HPDE6-E6E7 (cell line): ENCODE data around the gene SMARCD2.

Source experiments
- DNase-seq: peaks from one replicate; pipeline ENCODE4 v3.0.0; 2011; ENCODE audit warnings: missing footprints; ENCODE audit errors: extremely low spot score

The SMARCD2 gene

DNA sequence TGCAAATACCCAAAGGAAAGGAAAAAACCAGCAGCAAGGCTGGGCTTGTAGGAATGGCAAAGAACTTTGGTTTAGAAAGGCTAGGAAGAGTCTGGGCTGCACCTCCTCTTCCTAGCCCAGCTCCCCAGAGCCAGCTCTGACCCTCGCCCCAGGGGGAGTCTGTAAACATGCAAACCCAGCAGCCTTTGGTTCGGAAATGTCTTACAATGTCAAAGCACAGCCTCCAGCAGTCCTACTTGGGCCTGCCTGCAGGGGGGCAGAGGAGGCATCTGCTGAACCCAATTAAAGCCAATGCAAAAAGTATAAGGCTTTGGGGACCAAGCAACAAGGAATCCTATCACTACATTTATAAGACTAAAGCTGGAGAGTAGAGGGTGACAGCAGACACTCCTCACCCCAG, 10.0 kb downstream of the SMARCD2 start:
- DNase-seq = no peak

DNA sequence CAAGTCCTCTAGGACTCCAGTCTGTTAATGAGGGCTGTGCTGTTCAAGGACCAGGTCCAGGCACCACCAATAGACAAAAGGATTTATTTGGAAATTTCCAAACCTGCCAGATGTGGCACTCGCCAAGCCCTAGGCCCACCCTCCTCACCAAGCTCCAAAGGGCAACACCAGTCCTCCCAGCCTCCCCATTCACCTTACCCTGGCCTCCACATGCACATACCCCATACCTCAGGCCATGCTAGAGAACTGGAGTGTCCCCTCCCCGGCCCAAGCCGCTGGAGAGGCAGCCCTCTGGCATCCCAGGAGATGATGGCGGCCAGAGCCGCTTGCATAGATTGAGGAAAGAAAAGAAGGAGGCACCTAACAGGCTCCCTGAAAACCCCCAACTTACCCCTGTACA, 10.5 kb downstream of the SMARCD2 start:
- no peak for DNase-seq

DNA sequence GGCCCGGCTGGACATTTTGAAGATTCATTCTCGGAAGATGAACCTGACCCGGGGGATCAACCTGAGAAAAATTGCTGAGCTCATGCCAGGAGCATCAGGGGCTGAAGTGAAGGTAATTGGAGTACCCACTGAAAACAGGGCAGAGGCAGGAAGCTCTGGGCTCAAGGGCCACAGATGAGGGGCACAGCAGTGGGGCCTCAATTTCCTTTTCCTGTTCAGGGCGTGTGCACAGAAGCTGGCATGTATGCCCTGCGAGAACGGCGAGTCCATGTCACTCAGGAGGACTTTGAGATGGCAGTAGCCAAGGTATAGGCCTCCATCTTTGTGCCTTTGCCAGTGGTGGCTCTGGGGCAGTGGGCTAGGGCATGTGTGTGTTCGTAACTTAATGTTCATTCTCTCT, 11.0 kb downstream of the SMARCD2 start:
- DNase-seq = no peak

DNA sequence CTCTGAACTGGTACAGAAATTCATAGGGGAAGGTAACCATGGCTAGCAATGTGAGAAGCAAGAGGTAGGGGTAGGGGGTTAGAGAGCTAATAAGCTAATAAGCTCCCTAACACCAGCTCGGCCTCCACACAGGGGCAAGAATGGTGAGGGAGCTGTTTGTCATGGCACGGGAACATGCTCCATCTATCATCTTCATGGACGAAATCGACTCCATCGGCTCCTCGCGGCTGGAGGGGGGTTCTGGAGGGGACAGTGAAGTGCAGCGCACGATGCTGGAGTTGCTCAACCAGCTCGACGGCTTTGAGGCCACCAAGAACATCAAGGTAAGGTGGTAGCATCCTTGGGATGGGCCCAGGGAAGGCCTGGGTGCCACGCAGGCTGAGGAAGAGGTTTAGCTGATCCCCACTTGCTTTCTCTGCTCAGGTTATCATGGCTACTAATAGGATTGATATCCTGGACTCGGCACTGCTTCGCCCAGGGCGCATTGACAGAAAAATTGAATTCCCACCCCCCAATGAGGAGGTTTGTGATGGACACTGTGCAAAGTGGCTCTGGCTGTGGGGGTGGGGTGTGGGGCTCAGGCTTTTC, 11.5 kb downstream of the SMARCD2 start:
- no peak for DNase-seq

DNA sequence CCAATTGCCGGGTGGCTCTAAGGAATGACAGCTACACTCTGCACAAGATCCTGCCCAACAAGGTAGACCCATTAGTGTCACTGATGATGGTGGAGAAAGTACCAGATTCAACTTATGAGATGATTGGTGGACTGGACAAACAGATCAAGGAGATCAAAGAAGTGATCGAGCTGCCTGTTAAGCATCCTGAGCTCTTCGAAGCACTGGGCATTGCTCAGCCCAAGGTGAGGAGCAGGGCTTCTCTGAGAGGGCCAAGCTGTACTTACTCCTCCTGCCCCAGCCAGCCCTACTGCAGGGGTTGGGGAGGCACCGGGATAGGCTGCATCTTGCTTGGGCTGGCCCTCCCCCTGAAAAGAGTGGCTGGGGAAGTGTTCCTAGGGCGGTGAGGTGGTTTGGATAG, 12.2 kb downstream of the SMARCD2 start:
- no peak for DNase-seq

DNA sequence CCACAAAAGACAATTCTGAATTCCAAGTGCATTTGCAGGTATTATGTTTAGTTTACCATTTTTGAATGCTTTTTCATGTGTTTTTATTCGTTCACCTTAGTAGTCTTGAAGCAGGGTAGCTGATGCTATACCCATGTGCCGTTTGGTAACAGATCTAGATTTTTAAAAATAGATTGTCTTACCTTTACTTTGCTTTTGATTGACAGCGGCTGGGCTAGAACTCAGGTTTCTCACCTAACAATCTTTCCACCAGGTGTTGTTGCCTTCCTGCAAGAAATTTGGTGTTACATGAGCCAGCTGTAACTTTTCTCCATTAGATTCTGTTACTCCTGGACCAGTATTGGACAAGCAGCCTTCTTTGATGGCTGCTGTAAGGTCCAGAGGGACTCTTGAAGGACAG, 13.5 kb downstream of the SMARCD2 start:
- no peak for DNase-seq

DNA sequence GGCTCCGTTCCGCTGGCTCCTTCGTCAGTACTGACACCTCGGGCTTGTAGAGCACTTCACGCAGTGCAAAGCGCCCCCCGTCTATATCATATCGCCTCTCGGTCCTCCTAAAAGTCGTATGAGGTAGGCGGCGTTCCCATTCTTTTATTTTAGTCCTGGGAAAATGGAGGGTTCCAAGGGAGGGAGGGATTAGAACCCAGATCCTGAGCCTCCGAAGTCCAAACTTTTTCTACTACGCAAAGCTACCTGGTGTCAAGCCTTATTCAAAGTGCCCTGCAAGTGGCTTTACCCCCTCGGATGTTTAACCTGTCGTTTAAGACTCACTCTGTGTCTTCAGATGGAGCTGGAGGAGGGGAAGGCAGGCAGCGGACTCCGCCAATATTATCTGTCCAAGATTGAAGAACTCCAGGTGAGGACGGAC, 14.7 kb downstream of the SMARCD2 start:
- no peak for DNase-seq

DNA sequence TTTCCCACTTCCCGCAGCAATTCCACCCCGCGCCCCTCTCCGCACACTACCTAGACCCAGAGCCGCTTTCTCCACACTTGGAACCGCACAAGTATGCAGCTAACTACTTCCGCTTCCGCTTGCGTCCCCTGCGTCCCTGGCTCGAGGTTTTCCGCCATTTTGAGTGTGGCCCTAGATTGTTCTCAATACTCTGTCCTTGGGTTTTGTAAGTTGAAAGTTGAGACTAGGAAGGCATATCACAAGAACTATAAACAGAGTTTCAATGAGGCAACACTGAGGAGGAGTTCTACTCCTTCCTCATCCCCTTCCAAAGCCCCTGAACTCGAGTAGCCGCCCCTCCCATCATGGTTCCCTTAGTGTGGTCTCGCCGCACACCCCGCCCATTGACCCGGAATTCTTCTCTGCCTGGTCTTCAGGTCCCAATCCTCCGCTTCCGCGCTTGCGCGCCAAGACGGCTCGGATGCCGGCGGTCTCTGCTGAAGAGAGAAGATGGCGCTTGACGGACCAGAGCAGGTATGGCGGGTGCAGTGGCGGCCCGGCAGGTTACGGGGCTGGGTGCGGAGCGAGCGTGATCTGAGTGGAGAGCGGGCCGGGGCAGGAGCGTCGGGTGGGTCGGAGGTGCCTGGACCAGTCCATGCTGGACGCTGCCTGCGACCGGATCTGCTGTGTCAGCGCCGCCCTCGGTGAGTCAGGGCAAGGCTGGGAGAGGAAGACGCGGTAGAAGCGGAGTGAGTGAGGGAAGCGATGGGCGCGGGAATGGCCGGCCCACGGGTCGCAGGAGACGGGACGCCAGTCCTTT, 15.3 kb downstream of the SMARCD2 start, which contains the start of the genes FTSJ3 and PSMC5:
Gene FTSJ3, minus strand, starts transcription at position 662 of the 799 bp plus-strand sequence. CDS start 761 bp downstream, outside the sequence.
Gene PSMC5, plus strand, starts transcription at position 430 of the 799 bp plus-strand sequence. Its CDS starts 60 bp downstream, at position 490.
- peak; percentile 98 for DNase-seq

DNA sequence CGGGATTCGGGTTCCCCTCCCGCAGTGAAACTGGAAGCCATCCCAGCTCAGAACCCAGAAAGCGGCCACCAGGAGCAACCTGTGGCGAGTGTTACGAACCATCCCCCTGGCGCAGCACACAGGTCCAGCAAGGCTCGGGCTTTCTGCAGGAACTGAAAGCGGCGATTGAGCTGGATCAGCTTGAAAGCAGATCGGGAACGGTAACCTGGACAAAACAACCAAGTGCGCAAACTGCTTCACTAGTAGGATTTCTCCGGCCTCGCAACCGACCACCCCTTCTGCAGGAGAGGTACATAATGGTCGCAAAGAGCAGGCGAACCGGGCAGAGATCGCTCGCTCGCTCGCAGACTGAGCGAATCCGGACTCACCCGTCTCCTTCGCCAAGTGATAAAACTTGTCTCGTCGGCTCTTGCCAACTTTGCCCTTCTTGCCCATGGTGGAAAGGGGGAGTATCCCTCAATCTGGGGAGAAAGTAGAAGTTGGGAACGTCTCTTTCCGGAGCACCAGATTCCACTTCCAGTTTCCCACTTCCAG, 15.9 kb downstream of the SMARCD2 start:
- peak; percentile 20 for DNase-seq

DNA sequence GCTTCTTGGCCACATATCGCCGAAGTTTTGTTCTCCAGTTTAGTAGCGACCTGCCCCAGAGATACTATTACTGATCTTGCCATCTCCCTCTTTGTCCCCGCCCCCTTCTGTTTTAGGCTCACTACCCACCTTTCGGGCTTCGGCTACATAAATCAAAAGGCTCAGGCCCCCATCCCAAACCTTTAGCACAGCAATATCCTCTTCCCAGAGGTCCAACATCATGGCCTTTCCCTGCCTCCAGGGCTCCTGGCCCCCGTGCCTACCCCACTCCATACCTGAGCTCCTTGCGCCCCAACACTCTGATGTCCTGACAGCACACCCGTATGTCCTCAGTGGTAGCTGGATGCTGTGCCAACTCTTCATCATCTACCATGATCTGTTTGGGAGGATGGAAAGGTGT, 18.1 kb downstream of the SMARCD2 start:
- DNase-seq = no peak

DNA sequence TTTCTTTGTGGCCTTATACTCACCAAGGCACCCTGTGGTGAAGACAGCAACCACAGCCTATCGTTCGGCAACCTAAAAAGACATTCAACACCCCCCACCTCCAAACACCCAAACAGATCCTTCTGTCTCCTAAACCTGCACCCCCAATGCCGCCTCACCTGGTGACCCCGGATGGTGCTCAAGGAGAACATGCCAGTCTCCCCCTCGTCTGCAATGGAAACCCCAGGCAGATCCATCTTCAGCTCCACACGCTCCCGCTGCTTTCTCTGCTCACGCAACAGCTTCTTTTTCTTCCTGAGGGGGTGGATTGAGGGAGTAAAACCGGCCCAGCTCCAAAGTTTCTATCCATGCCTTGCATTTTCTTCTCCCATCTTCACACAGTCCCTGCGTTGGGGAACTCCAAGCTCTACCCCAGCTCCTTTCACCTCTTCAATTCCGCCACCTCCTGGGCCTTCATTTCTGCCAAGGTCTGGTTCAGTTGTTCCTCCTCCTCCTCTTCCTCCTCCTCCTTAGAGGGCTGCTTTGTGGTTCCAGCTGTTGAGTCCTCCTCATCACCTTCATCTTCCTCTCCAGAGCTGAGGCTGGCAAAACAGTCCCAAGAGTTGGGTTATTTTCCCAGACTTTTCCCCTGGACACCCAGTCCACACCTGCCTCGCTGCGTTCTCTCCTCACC, 18.7 kb downstream of the SMARCD2 start:
- no peak for DNase-seq

DNA sequence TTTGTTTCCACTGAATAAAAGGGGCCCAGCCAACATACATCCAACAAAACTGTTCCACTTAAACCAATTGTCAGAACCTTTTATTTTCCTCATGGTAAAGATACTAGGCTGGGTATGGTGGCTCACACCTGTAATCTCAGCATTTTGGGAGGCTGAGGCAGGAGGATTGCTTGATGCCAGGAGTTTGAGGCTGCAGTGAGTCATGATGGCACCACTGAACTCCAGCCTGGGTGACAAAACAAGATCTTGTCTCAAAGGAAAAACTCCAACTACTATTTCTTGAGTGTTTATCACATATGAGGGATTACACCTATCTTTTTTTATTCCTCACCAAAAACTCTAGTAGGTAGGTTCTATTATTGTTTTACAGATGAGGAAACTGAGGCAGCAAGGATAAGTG, 19.9 kb downstream of the SMARCD2 start:
- no peak for DNase-seq

DNA sequence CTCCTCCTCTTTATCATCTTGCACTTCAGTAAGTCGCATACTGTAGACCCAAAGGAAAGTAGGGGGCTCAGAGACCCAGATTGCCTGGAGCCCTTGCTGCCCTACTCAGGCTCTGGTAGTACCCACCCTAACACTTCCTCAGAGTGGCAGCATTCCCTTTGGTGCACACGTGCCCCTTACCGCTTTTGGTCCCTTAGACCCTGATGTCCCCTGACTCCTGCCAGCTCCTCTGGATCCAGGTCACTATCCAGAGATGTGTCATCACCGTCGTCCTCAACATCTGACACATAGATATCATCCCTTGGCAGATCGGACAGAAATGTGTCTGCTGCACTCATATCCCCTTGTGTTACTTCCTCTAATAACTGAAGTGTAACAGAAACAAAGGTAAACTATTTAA, 20.7 kb downstream of the SMARCD2 start:
- no peak for DNase-seq

DNA sequence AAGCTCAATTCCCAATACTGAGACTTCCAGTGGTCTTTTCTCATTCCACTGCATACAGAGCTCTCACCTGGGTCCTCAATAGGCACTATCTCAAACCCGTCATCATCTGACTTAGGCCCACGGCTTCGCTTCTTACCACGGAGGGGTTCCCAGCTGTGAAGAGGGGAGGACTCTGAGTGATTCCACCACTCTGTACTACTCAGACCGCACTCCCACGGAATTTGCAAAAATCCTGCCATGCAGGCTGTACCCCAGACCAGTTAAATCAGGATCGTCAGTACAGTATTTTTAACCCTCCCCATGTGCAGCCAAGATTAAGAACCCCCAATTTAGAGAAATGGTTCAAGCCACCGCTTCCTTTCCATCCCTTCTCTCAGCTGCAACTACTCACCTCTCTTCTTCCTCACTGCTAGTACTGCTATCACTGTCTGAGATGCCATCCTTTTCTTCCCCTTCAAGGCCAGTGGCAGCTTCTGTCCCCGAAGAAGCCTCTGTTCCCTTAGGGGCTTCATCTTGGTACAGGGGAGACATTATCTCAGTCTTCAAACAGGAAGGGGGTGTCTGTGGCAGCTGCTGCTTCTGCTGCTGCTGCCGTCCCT, 21.4 kb downstream of the SMARCD2 start:
- no peak for DNase-seq

DNA sequence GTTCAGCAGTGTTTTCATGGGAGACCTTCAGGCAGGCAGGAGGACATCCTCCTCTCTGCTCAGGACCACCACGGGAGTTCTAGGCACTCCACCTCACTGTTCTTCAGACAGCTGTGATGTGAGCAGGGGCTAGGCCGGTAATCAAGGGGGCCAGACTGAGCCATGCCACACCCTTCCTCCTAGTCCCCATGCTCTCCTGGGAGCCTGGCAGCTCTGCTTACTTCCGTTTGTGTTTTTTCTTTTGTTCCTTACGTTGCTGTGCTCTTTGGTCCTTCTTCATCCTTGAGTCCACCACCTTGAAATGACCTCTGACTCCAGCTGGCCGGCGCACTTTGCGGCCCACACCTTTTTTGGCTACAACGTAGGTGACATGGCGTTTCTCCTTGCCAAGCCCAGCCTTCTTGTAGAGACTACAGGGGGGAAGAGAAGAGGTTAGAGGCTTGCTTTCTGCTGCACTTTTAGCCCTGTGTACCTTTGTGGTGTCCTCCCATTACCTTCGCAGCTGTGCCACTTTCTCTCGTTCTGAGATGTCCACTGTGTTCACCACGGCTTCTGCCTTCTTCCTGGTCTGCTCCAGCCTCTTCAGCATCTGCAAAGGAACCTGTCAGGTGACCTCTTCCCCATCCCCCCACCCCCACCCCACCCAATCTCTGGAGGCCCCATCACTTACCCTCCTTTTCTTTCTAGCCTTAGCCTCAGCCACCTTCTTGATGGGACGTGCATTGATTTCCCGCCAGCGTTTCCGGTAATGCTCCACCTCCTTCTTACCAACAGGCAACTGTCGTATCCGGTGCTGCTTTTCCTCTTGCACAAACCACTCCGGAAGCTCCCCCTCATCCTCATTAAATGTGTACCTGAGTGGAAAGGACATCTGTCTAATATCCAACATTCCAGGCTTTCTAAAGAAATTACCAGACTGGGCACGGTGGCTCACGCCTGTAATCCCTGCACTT, 22.6 kb downstream of the SMARCD2 start:
- no peak for DNase-seq

DNA sequence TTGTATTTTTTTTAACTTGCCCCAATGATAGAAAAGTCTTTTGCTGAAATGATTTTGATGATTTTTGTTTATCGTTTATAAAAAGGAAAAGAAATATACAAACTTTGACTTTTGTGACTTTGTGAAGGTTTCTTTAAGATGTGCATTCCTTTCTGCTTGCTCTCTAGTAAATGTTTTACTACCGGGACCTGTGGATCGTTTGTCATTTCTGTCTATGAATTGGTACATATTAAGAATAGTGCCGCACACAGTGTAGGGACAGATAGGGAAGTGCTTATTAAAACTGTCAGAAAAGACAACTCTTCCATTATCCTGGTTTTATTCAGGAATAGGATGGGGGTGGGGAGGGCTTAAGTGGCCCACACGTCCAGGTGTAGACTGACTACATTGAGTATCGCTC, 23.4 kb downstream of the SMARCD2 start:
- DNase-seq = no peak

DNA sequence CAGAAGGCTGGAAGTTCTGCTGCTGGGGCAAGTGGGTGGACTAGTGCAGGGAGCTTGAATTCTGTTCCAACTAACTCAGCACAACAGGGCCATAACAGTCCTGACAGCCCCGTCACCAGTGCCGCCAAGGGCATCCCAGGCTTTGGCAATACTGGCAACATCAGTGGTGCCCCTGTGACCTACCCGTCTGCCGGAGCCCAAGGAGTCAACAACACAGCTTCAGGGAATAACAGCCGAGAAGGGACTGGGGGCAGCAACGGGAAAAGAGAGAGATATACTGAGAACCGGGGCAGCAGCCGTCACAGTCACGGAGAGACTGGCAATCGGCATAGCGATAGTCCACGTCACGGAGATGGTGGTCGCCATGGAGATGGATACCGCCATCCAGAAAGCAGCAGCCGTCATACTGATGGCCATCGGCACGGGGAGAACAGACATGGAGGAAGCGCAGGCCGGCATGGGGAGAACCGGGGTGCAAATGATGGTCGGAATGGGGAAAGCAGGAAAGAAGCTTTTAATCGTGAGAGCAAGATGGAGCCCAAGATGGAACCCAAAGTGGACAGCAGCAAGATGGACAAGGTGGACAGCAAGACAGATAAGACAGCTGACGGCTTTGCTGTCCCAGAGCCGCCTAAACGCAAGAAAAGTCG, 24.6 kb downstream of the SMARCD2 start:
- DNase-seq = no peak

DNA sequence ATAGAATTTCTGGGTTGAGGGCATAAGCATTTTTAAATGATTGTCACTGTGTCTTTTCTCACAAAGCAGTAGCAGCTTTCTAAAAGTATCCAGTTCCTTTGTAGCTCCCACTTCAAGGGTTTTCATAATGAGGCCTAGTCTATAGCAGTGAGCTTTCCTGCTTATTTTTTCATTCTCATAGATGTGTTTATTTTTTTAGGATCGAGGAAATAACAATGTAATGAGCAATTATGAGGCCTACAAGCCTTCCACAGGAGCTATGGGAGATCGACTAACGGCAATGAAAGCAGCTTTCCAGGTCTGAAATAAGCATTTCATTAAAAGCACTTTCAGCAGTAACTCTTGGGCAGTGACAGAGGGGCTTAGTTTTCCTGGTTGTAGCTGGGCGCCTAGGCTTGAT, 25.8 kb downstream of the SMARCD2 start:
- no peak for DNase-seq

DNA sequence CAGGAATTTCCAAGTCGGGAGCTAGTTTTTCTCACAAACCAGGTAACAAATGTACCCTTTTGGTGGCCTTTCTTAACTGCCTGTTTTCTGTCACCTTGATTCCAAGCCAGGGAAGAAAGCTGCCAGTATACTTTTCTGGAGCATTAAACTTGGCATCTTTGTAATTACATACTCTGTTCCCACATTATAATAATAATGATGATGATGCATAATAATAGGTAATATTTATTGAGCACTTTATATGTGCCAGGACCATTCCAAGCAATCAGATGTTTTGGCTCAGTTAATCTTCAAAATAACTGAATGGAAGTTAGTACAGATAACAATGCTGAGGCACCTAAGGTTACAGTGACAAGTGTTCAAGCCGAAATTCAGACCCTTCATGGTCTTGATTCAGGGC, 26.4 kb downstream of the SMARCD2 start:
- DNase-seq = no peak

DNA sequence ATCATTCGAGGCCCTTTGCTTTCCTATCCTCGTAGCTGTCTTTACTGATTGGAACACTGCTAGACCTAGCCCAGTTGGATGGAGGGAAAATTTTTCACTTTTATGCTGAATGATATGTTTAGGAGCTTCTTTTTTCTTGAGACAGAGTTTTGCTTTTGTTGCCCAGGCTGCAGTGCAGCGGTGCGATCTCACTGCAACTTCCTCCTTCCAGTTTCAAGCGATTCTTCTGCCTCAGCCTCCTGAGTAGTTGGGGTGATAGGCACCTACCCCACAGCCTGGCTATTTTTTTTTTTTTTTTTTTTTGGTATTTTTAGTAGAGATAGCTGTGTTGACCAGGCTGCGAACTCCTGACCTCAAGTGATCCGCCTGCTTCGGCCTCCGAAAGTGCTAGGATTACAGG, 32.5 kb downstream of the SMARCD2 start:
- no peak for DNase-seq
